GM18907 (cell line): ENCODE results near the gene C14orf132.

ENCODE experiments used
- ATAC-seq: cut with Tn5 transposase; IDR thresholded peaks from one replicate; pipeline ENCODE4 v1.9.1; 2021; ENCODE audit warnings: mild to moderate bottlenecking, moderate library complexity; ENCODE audit not compliant: unreplicated experiment

C14orf132 gene

DNA sequence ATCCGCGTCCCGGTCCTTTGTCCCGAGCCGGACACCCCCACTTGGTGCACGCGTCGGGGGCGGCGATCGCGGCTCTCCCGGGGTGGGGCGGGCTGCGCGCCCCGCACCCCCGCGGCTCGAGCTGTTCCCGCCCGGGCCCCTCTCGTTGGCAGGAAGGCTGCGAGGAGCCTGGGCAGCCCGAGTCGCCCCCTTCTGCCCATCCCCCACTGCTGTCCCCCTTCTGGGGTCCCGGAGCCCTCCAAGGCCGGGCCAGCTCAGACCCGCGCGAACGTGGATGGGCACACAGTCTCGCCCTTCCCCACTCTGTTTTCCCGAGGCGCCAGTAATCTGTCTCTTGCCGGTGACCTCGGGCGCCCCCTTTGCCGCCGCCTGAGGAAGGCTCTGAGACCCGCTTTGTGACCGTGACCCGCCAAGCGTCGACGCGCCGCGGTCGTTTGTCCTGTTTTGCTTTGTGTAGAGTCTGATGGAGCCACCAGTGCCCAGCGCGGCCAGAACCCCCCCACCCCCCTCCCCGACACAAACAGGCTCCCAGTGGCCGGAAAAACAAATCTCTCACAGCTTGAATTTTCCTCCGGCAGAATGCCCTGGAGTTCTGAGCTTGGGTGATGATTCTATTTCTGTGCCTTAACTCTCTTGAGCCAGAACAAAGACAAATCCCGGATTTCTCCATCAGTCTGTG lies 610 bp downstream of the C14orf132 start:
- ATAC-seq = peak; percentile 21

- no peak for ATAC-seq
These were observed 1.7 kb downstream of the C14orf132 start for GRCh38 chr14:96040828-96041371.

GRCh38 chr14:96042248-96042930 lies 3.2 kb downstream of the C14orf132 start:
- ATAC-seq = no peak

DNA sequence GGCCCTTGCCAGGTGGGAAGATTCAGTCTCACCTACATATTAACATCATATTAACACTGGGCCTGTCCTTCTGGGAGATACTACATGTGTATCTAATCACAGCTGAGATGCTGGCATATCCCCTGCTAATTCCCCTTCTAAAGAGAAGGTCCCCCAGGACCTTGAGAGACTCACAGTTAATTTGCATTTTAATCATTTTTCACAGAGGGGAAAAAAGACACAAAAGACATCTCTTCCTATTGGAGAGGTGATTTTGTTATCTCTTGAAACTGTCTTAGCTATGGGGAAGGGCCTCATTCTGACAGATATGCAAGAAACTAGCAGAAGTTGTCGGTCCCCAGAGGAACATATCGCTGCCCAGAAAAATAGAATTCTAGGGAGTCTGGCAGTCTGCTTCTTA lies 7.5 kb downstream of the C14orf132 start:
- no peak for ATAC-seq

DNA sequence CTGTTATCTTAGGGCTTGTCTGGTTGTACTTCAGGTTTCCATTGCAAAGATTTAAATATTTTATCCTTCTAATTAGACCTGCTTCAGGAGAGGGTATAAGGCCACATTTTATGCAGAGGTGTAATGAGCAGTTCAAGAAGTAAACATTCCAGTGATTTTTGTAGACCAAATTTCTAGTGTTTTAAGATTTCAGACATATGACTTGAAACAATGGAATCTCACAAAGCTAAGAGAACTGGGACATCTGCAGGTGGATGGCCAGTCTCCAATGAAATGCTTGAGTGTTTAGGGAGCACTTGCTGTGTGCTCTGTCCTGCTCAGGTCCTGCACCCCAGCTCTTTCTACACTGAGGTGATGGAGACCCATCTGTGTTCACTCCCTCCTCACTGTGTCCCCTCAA lies 7.9 kb downstream of the C14orf132 start:
- no peak for ATAC-seq

- ATAC-seq = no peak
These were observed 10.8 kb downstream of the C14orf132 start for GRCh38 chr14:96049932-96050331.

DNA sequence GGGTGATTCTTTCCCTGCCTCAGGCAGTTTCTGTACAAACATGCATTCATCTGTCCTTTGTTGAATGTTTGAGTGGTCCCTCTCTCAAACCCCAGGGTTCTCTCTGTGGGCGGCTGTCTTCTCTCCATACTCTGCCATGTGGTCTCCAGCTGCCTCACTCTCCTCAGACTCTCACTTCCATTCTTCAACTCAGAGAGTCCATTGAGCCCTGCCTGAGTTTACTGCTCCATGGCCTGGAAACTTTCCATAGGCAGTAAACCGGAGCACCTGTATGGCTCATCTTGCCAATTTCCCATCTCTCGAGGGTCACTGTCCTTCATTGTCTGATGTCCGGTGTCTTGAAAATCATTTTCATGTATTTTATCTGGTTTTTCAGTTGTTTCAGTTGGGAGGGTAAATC lies 11.3 kb downstream of the C14orf132 start:
- no peak for ATAC-seq

GRCh38 chr14:96051231-96051630 lies 12.1 kb downstream of the C14orf132 start:
- no peak for ATAC-seq

- ATAC-seq = no peak
These were observed 12.7 kb downstream of the C14orf132 start for GRCh38 chr14:96051642-96052540.

- ATAC-seq = no peak
These were observed 13.5 kb downstream of the C14orf132 start for GRCh38 chr14:96052541-96053247.

GRCh38 chr14:96053248-96053599 lies 14.1 kb downstream of the C14orf132 start:
- no peak for ATAC-seq

DNA sequence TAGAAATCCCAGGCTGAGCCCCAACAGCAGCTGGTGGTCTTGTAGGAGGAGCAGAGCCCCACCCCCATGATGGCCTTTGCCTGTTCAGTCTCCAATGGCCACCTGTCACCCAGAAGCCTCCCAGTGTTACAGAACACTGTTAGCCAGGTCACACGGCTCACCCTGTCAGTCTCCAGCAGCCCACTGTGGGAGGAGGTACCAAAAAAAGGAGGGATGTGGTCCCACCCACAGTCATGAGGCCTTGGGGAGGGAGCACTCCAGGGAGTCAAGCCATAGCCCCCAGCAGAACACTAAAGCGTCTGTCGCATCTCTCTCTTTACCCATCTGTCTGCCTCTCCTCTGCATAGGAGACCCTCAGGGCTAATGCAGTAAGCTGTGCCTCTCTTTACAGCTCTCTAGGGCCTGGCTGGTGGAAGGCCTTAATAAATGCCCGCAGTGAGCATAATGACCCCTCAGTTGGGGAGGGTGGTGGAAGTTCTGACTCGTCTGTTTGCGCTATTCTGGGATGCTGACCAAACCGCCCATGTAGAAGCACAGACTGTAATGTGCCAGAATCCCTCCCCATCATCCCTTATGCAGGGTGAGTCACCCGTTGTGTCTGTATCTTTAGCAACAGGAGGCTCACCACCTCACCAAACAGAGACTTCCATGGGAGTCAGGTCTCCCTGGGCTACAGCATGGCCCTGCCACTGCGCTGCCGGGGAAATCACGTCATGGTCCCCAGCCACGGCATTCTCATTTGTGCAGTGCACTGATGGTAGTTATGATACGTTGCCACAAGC lies 14.6 kb downstream of the C14orf132 start:
- no peak for ATAC-seq

DNA sequence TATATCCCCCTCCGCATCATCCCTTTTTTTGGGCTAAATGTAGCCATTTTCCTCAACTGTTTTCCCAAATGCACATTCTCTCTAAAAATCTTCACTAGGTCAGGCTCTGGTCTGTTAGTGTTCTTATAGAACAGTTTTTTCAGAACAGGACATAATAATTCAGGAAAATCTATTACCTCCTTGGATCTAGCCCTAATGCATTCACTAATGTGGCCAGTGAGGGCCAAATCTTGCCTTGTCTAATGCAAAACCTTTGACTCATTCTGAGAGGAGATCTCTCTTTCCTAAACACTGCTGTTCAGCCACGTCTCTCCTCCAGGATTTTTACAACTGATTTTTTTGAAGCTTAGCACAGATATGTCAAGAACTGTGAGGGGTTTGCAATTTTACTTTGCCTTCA lies 15.5 kb downstream of the C14orf132 start:
- ATAC-seq = no peak

GRCh38 chr14:96055065-96055752 lies 16.0 kb downstream of the C14orf132 start:
- no peak for ATAC-seq

- no peak for ATAC-seq
These were observed 16.8 kb downstream of the C14orf132 start for GRCh38 chr14:96055753-96056508.

GRCh38 chr14:96056509-96057422 lies 17.6 kb downstream of the C14orf132 start:
- no peak for ATAC-seq

DNA sequence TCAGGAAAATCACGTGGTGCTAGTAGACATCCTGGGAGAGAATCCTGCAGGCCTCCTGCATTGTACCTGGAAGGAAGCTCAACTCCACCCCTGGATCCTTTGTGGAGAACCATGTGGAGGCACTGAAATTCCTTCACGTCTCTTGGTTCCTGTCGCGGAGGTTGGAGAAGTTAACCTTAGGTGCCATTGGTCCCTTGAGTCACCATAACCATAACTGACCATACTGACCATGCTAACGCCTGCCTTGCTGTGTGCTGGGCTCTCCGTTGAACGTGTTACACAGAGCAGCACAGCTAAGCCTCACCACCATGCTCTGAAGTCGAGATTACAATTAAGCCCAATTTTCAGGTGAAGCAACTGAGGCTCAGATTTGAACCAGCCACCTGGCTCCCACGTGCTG lies 18.6 kb downstream of the C14orf132 start:
- no peak for ATAC-seq
